Measurements from ENCODE around the gene MACROD2.
"Not testable (repeated sequence)": the region's sequence is repeated elsewhere in the genome, so short reads cannot be mapped to it uniquely, and the experiment has no call there.

The MACROD2 gene

GRCh38 chr20:14889496-14890255, 894.4 kb downstream of the MACROD2 start:
- no peak for FAIRE-seq

GRCh38 chr20:14890713-14891112, 895.4 kb downstream of the MACROD2 start:
- FAIRE-seq: no peak

GRCh38 chr20:14892782-14893181, 897.5 kb downstream of the MACROD2 start:
- FAIRE-seq: no peak

- no peak for FAIRE-seq
Measured at GRCh38 chr20:14896569-14896968, 901.3 kb downstream of the MACROD2 start.

GRCh38 chr20:14897608-14898007, 902.3 kb downstream of the MACROD2 start:
- FAIRE-seq: no peak

GRCh38 chr20:14902432-14903089, 907.2 kb downstream of the MACROD2 start:
- FAIRE-seq: no peak

GRCh38 chr20:14906908-14907434, 911.7 kb downstream of the MACROD2 start:
- FAIRE-seq: no peak

GRCh38 chr20:14910126-14910525, 914.8 kb downstream of the MACROD2 start:
- FAIRE-seq: no peak

DNA sequence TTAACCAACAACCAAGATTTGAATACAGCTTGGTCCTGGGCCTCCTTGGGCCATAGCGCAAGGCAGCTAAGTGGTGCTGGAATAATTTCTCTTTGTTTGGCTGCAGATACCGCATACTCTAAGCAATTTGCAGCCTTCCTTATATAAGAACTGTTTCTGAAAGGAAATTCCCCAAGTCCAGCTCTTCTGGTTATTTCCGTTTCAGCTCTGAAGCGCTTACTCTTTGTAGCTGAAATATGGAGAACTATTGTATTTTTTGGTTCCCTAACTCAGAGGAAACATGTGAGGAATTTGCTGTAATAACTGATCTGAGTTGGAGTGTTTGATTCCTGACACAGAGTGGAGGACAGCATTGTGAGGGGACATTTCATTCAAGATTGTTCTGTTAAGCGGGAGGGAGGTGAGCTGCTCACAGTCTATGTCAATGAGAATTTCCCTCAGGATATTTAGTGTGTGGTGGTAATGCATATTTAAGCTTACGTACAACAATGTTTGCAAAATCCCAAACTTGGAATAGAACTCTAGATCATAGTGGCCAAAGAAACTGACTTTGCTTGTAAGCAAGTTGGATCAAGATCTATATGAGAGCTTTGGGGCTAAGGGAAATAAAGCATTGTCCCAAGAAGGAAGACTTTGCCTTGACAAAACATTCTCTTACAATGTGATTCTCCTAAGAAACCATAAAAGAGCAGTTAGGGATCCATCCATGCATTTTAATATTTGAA, 918.7 kb downstream of the MACROD2 start:
- no peak for FAIRE-seq

GRCh38 chr20:14914633-14915032, 919.3 kb downstream of the MACROD2 start:
- FAIRE-seq: no peak

DNA sequence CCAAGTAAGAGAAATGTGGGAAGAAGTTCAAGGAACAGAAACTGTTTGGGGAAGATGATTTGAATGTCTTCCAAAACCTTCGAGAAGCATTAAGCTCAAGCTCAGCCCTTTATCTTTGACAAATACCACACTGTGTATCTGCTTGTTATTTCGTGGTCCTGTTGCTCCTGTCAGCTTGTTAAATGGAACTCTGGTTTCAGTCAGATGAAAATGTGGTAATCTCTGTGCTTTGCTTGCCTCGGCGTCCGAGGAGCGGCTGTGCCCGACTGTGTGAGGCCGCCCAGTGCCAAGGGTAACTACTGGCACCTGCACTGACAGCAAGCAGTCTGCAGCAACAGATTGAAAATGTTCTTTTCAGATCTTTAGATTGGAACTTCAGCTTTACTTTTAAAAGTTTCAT, 920.0 kb downstream of the MACROD2 start:
- FAIRE-seq: no peak

GRCh38 chr20:14916360-14916920, 921.1 kb downstream of the MACROD2 start:
- FAIRE-seq: no peak

- no peak for FAIRE-seq
Measured at GRCh38 chr20:14918281-14918680, 923.0 kb downstream of the MACROD2 start.

DNA sequence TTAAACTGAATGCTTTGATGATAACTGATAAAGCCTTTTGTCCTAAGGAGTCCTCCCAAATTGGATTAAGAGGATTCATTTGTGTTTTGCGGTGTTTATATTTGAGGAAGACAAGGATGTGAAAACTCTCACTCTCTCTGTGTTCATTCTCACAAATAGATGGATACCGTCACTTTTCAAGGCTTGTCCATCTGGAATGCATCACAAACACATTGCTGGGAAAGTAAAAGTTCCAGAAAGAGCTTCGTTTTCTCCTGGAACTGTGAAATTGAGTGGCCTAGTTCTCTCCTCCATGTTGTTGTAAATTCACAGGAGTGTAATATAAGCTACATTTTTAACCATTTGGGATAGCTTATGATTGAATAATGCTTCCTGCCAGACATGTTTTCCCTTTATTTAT, 923.7 kb downstream of the MACROD2 start:
- FAIRE-seq: no peak

DNA sequence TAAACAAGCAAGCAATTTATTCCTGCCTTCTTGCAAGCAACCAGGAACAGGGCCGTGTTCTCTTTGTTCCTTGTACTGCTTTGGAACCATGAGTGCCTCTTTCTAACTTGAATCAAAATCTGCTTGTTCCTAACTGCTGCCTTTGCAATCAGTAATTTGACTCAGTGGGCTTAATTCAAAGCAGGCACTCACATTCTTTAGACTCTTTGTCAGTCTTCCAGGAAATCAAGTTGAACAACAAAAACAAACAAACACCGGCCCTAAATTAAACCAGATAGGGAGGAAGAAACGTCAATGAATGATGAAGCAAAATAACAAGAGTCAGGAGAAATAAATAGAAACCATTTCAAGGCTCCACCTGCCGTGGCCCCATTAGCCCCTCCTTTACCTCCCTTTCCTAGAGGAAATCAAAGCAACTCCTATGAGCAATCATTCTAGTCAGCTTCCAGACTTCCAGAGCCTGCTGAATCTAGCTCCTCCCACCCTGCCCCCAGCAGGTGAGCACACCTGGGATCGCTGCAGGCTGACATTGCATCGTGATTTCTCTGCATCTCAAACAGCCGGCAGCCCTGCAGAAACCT, 924.3 kb downstream of the MACROD2 start:
- no peak for FAIRE-seq

- FAIRE-seq: no peak
Measured at GRCh38 chr20:14921513-14921912, 926.2 kb downstream of the MACROD2 start.

DNA sequence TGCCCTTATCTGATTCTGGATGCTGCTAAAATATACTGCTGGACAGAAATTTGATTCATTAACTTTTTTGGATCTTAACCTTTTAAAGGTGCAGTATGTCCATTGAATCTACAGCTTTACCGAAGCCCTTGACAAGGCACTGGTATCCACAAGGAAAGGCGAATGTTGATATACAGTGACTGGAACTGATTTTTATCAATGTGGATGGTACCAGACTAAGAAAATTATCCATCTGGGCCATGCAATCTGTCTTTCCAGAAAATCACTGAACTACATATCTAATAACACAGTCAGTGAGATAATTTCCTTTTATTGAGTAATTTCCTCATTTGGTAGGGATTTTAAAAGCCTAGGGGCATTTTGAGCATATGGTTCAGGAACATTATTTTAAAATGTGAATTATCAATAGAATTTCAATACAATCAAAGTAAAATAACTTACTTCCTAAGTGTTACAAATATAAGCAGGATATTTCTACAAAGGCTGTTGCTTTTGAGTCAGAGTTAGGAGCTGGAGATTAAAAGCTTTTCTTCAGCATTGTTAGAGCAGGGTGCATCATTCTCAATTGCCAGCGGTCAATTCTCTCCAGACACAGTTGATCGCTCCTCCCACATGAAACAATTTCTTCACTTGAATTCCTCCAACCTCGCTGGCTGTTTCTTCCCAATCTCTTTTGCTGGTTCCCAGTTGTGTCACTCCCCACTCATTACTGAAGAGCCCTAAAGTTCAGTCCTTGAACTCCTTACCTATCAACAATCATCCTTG, 927.4 kb downstream of the MACROD2 start:
- FAIRE-seq: no peak

DNA sequence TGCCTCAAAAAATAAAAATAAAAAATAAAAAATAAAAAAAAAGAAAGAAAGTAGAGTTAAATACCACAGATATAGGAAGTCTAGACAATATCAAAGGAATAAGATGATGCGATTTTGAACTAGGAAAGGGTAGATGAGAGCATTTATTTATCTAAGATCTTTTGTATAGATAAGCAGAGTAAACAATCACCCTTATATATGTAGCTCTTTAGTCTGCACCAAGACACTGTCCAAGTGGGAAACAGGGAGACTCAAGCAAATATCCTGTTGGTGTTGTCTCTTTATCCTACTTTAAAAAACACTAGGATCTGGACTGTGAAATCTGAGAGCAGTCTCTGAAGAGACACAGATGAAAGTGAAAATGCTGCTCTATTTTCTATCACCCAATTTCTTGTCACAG, 929.1 kb downstream of the MACROD2 start:
- FAIRE-seq: no peak

GRCh38 chr20:14925300-14925699, 930.0 kb downstream of the MACROD2 start:
- no peak for FAIRE-seq

DNA sequence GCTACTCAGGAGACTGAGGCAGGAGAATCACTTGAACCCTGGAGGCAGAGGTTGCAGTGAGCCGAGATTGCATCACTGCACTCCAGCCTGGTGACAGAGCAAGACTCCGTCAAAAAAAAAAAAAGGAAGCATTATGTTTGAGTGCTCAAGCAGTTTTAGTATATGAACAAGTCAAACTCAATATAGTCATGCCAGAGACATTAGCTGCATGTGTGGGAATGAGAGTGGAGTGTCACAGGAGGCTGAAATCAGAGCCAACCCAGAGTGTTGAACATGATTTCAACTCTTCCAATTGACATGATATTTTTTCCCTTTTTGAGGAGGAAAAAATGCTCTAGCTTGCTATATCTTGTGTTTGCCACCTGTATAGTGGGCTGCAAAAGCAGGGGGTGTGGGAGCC, 931.1 kb downstream of the MACROD2 start:
- not testable (repeated sequence) for FAIRE-seq

DNA sequence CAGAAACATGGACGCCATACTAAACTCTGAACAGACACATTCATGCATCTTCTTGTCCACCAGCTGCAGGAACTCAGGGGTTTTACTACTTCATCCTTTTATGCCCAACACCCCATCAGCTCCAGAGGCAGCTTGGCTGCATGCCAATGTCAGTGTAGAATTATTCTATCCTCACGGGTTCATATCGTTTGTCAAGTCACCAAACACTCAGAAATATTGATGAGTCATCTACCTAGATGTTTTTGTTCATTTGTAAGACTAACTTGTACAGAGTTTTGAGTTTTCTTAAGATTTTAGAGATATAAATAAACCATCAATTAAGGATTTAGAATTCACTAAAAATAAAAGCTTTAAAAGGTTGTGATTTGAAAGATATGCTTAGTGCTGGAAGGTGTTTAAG, 932.8 kb downstream of the MACROD2 start:
- FAIRE-seq: no peak

- FAIRE-seq: no peak
Measured at GRCh38 chr20:14929388-14929787, 934.1 kb downstream of the MACROD2 start.

Measured in TTC549 (cell line).